HepG2 (cell line): ENCODE measurements around the gene CPED1.

Experiments
- ATF1 ChIP-seq: IDR thresholded peaks from 2 replicates; pipeline ENCODE4 v1.6.1; 2016; ENCODE audit warnings: mild to moderate bottlenecking, control low read depth
- EP300 ChIP-seq, 3 experiments: sonication (generic) in 1 of 3; formaldehyde crosslinking in 1 of 3; IDR thresholded peaks; 2 replicates each; pipeline versions ENCODE4 v1.5.1 to v1.6.1; 2011 to 2020; ENCODE audit warnings: low read depth in 2 of 3, low read length in 2 of 3, borderline replicate concordance in 1 of 3, improper control_type of control experiment in 1 of 3, mild to moderate bottlenecking in 1 of 3, missing genetic modification reagents in 1 of 3, moderate library complexity in 1 of 3
- KDM1A ChIP-seq: IDR thresholded peaks from 2 replicates; pipeline ENCODE4 v1.6.1; 2016; ENCODE audit warnings: missing compliant biosample characterization
- NR2F2 ChIP-seq: IDR thresholded peaks from 2 replicates; pipeline ENCODE4 v1.6.1; 2012; ENCODE audit warnings: low read depth, inconsistent platforms, borderline replicate concordance
- PAX8 ChIP-seq: sonication (generic); formaldehyde crosslinking; IDR thresholded peaks from 2 replicates; pipeline ENCODE4 v1.8.0; 2022; ENCODE audit warnings: mild to moderate bottlenecking, missing genetic modification reagents, borderline replicate concordance
- POLR2AphosphoS5 ChIP-seq: IDR thresholded peaks from 2 replicates; pipeline ENCODE4 v1.6.1; 2012; ENCODE audit warnings: low read depth, low read length
- RAD21 ChIP-seq: fragments of 450-650 bp; formaldehyde crosslinking; IDR thresholded peaks from 2 replicates; pipeline ENCODE4 v1.5.0; 2020; ENCODE audit warnings: mild to moderate bottlenecking
- ZNF20 ChIP-seq: sonication (generic); formaldehyde crosslinking; IDR thresholded peaks from 2 replicates; pipeline ENCODE4 v1.4.0; 2020; ENCODE audit warnings: mild to moderate bottlenecking, moderate library complexity, missing genetic modification reagents
- ZNF709 ChIP-seq: sonication (generic); formaldehyde crosslinking; IDR thresholded peaks from 2 replicates; pipeline ENCODE4 v1.5.0; 2020; ENCODE audit warnings: mild to moderate bottlenecking, missing genetic modification reagents
- TF ChIP-seq, protein P1 (sequence below): sonication (generic); formaldehyde crosslinking; IDR thresholded peaks from 2 replicates; pipeline ENCODE4 v1.5.0; 2020; ENCODE audit warnings: mild to moderate bottlenecking, missing genetic modification reagents, moderate library complexity
- TF ChIP-seq, protein P2 (sequence below): IDR thresholded peaks from 2 replicates; pipeline ENCODE4 v1.6.1; 2012; ENCODE audit warnings: inconsistent platforms

DNA sequence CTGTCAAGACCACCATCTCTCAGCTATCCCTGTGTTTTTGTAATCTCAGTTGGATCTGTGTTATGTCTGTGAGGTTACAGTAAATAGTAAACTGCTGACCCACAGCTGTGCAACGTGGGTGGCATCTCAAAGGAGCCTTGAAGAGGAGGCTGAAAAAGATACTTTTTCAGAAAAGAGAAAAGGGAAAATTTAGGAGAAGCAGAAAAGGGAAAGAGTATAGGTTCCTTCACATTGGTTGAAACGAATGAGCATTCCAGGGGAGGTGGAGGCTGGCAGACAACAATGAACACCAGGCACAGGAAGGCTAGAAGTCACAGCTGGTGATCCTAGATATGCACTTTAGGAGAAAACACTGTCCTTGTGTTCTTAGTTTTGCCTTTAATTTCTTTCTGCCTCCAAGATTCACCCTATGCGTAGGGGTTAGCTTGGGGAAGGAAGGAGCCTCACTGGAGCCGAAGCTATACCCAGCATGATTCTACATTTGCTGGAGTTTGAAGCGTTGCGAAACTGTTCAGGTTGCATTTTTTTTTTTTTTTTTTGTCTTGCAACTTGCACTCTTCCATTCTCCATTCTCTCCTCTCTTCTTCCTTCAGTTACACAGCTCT is 18.3 kb downstream of the CPED1 start:
- TF ChIP-seq, protein P1, sequence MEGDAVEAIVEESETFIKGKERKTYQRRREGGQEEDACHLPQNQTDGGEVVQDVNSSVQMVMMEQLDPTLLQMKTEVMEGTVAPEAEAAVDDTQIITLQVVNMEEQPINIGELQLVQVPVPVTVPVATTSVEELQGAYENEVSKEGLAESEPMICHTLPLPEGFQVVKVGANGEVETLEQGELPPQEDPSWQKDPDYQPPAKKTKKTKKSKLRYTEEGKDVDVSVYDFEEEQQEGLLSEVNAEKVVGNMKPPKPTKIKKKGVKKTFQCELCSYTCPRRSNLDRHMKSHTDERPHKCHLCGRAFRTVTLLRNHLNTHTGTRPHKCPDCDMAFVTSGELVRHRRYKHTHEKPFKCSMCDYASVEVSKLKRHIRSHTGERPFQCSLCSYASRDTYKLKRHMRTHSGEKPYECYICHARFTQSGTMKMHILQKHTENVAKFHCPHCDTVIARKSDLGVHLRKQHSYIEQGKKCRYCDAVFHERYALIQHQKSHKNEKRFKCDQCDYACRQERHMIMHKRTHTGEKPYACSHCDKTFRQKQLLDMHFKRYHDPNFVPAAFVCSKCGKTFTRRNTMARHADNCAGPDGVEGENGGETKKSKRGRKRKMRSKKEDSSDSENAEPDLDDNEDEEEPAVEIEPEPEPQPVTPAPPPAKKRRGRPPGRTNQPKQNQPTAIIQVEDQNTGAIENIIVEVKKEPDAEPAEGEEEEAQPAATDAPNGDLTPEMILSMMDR (CRISPR knock-in tag), result no peak
- TF ChIP-seq POLR2AphosphoS5 (no peak), KDM1A (CRISPR knock-in tag) (no peak), EP300 (IDR thresholded peaks at IDR 0.05; ENCODE audit: low read depth in 2 of 2, low read length in 2 of 2) (no peak), EP300 (CRISPR knock-in tag; IDR thresholded peaks at IDR 0.05; ENCODE audit: borderline replicate concordance) (no peak), RAD21 (CRISPR knock-in tag) (no peak), NR2F2 (no peak), ZNF20 (CRISPR knock-in tag) (no peak), PAX8 (CRISPR knock-in tag) (no peak), ATF1 (no peak), ZNF709 (CRISPR knock-in tag) (no peak)
- TF ChIP-seq, protein P2, sequence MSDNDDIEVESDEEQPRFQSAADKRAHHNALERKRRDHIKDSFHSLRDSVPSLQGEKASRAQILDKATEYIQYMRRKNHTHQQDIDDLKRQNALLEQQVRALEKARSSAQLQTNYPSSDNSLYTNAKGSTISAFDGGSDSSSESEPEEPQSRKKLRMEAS, result no peak
